Left forelimb (tissue), 1 donor: ENCODE data around the gene UBL7.

Experiments used
- DNase-seq: peaks from one replicate; pipeline ENCODE4 v3.0.0-alpha.2; 2018; ENCODE audit warnings: low spot score

The UBL7 gene

DNA sequence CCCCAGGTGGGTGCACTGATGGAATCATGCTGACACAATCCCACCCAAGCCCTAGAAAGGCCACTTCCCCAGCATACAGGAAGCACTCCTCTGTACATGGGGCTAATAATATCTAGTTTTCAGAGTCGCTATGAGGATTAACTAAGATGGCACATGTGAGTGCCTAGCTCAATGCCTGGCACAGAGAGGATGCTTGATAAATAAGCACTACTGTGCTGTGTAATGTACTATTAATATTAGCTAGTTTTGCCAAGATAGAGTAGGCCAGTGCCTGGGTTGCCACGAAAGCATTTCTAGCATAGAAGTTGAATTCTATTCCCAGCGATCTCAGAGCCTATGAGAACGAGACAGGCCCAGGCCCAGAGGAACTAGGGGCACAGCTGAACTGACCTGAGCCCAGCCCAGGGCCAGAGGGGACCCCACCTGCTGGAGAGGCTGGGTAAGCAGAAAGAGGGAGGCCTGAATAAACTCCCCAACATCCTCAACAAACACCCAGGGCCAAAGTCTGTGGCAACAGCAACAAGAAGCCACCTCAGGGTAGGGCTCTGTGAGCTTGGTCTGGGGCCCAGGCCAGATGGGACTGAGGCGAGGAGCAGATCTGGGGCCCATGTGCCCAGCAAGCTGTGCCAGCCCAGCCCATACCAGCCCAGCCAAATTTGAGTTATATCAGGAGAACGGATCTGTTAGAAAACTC, 19.6 kb downstream of the UBL7 start:
- DNase-seq: no peak

DNA sequence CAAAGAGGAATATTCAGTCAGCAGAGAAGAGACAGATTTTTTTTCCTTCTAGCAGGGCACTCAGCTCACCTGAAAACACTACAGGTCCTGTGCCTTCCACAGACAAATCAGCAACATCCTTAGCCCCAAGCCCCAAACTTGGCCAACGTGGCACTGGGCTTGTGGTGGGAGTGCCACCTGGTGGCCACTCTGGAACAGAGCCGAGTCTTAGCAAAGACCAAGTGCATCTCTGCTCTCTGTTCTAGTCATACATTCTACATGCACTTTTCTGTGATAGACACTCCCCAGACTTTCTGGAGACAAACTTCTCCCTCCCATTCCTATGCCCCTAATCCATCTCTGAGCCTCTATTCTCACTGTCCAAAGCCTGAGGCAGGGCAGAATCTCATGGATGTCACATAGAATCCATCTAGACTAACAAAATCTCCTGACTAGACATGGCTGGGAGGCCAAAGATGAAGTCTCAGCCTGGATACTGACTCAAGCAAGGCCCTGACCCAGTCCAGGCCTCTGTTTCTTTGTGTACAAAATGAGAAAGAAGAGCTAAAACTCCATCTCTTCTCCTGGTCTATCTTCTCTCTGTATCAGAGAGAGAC, 22.1 kb downstream of the UBL7 start:
- DNase-seq: peak; percentile 83

DNA sequence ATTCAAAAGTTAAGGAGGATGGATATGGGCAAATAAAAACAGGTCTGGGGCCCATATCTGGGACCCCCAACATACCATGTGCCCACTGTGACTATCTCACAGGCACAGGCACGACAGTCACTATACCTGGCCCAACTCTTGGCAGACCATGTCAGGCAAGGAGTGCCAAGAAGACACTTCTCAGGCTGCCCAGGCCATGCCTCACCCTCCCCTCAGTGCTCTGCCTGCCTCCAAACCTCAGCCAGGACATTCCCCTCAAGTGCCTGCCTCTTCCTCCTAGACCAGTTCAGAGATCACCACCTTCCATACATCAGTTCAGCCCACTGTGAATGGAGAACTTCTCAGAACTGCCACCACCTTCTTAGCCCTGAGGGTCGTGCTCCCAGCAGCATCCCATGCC, 22.8 kb downstream of the UBL7 start:
- no peak for DNase-seq

DNA sequence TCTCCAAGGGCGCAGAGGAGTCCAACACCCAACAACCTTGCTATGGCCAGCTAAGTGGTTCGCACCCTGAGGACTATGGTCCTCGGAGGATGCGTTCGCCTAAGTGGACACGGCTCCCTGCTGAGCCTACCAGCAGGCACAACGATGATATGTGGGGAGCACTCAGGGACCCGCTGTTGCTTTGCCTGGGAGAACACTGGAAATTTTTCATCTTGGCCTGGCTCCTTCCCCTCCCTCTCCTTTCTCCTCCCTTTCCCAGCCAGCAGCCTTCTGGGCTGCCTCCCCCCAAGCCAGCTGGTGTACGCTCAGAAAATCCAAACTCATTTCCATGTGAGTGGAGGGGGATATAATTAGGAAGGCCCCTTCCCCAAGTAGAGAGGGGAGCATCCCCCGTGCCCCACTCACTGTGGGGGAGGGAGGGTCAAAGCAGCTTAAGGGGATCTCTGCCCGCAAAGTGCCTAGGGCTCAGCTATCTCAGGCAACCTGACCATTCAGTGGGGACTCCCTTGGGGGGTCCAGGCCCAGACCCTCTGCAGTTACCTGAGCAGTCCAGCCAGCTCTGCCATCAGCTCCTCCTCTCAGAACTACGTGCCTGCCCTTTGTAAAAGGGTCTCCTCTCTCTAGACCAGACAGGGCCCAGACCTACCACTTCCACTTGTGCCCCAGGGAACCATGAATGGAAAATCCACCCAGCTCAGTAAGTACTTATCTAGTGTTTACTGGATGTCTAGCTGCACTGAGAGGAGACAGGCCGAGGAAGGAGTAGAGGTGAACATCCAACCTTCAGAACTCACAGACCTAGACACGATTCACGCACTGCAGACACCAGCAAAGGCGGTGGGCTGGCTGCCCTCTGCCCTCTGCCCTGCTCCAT, 26.5 kb downstream of the UBL7 start:
- no peak for DNase-seq

DNA sequence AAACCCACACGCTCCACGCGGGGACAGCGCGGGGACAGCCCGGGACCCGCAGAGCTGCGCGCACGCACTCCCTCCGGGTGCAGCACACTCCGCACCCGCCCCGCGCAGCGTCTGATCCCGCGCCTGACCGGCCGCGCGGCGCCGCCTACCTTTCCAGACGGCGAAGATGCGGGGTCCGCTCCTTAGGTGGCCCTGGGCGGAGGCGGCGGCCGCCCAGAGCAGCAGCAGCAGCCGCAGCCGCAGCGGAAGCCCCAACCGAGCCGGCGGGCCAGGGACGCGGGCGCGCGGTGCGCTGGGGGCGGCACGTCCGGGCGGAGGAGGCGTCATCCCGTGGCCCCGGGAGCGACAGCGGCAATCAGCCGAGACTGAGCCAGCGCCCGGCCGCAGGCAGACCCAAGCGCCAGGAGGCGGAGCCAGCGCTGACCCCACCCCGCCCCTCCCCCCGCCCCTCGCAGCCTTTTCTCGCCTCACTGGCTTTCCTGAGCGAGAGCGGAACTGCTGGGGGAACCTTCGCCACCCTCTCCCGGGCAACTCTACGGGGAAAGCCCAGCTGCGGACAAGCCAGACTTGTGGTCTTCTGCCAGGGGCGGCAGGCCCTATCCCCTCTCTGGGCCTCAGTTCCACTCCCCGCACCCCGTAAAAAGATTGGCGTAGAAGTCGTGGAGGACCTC, 27.2 kb downstream of the UBL7 start, which contains the start of gene SEMA7A:
SEMA7A (minus strand) TSS at position 367 of the 671 bp plus-strand sequence; CDS start at position 327, 40 bp downstream.
- DNase-seq: peak; percentile 93

DNA sequence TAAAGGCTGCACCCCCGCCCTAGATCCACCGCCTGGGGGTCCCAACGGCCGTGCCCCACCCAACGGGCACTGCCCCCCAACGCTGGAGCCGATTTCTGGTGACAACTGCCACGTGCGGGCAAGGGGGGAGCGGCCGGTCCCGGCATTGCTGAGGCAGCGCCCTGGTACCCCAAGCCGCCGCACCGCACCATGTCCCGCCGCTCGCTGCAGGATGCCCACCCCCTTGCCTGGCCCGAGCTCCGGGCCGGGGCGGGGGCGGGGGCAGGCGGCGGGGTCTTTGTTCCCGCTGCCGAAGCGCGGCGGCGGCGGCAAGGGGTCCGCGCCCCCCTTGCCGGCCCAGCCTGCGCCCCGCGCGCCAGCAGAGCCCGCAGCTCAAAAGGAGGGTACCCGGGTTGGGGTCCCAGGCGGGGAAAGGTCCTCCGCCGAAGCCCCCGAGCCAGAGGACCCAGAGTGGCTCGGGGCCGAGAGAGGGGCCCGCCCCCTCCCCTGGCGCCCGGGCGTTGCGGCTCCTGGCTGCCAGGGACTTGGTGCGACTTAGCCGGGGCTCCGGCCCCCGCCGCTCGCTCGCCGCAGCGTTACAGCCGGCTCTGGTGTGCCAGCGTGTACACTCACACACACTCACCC, 27.9 kb downstream of the UBL7 start:
- no peak for DNase-seq

DNA sequence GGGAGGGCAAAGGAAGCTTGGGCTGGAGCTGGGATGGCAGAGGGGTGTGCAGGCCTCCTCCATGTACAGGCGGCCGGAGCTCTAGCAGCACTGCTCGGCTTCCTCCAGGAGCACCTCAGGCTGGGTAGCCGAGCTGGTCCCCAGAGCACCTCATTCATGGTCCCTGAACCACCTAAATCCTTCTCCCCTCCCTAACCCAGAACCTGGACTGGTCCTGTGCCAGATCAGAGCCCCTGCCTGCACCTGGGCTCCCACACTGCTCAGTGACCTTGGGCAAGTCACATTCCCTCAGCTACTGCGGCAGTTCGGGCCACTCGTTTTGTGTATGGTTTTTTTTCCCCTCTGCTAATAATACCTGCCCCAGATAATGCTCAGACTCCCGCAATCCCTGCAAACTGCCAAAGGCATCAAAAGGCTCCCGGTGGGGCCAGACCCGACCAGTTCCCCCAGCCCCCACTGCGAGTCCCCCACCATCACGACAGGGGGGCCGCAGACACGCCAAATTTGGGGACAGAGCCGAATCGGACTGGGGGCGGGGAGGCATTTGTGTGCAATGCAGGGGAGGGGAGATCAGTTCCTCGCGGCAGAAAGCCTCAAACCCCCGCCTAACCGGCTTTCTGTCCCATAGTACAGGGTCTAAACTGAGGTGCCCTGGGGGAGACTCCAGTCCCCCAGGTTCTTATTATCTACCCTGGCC, 28.5 kb downstream of the UBL7 start:
- no peak for DNase-seq

DNA sequence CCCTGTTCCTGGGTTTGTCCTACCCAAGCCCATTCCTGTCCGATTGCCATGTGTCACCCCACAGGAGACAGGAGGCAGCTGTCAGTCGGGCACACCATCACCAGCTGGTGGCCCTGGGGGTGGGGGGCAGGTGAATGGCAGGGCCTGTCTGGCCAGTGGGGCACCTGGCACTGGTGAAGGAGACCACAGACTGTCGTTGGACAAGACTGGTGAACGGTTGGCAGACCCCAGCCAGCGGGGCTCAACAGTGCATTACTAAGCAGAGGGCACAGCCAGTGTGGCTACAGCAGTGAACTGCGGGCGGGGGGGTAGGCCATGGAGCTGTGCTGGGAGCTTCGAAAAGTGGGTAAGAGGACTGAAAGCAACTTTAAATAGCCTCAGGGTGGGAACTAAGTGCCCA, 29.3 kb downstream of the UBL7 start:
- no peak for DNase-seq

DNA sequence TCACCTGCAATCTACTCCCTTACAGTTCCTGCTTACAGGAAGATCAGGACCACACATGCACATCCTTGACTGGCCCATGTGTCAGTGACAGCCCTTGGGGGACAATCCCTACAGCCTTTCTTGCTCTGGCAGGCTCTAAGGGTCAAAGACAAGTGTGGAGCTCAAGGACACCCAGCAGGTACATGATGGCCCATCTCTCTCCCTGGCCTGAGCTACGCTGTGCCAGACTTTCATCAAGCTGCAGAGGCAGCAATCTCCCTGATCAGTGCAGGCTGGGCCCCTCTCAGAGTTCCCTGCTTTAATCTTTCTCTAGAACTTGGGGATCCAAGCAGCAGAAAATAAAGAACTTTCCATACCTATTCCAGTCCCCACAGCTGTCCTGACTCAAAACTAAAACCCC, 29.8 kb downstream of the UBL7 start:
- DNase-seq: no peak

DNA sequence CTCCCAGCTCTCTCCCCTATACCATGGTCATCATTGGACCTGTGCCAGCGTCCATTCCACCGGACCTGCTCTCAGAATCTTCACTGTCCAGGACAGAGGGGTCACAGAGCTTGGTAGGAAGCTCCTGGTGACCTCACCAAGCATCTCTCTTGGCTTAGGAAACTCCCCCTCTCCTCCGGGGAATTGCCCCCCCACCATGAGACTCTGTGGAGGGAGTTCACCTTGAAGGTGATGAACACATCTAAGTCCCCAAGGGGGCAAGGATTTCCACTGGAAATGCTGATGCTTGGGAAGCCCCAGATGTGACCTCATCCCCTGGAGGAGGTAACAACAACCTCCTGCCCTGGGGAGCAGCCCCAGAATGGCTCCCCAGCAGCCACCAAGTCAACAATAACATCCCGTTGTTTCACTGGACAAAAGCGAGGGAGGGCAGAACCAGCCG, 30.4 kb downstream of the UBL7 start:
- DNase-seq: no peak

DNA sequence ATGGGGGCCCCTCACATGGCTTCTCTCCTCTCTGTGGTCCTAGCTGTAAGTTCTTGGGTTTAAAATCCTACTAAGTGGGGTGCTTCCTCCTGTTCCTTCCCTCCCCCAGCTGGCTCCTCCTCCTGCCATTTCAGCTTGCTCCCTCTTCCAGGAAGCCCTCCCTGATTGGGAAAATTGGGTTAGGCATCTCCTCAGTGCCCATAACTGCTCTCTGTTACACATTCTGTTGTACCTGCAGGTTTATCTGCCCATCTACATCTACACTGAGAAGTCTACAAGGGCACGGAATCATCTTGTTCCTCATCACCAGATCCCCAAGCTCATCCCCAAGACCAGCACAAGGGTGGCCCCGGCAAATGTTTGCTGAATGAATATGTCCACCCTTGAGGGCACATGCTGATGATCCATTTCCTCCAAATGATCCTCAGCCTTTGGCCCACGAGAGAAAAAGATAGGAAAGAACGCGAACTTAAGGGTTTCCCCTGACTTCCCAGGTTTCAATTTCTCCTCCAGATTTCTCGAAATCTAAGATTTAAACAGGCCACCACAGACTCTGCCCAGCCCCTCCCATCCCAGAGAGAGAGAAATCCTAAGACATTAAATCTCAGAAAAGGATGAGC, 31.1 kb downstream of the UBL7 start:
- no peak for DNase-seq

DNA sequence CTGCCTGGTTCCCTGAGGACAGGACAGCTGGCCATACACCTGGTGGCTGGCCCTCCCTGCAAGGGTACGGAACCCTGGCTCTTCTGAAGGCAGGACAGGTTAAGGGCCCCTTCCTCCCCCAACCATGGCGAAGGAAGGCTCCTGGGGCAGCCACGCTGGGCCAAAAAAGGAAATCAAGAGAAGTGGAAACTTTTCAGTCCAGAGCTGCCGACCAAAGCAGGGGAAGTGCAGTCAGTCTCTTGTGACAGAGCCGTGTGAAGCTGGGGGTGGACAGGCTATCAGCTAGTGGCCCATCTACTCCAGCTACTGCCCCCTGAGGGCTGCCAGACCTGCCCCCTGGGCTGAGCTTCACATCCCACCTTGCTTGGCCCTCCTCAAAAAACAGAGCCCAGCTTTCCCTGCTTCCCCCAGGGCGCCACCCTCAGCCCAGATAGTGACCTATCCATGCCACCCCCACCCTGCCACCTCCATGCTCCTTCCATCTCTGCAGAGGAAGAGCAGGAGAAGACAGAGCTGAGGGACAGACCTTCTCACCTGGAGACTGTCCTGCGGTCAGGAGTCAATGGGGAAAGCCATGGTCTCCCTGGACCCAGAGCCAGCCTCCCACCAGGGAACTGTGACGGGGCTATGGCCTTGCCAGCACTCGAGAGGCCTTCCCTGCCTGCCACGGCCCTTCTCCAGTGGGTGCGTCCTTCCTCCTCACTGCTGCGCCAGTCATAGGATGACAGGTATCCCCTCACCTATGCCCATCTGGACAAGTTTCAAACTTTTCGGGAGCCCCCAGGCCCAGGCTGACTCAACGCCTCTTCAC, 31.8 kb downstream of the UBL7 start:
- DNase-seq: no peak

DNA sequence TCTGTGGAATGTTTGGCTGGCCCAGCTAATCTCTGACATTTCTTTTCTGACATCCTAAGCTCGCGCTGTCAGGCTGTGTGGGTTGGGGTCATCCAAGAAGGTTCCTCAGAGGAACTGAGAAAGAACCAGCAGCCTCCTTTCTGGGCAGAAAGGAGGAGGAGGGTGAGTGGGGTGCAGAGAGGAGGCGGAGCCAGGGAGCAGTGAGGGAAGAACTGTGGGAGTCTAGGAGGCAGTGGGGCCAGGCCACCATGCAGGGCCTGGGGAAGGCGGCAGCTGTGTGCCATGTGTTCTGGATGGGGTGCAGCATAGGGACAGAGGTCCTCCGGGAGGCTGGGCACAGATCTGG, 32.5 kb downstream of the UBL7 start:
- DNase-seq: no peak

DNA sequence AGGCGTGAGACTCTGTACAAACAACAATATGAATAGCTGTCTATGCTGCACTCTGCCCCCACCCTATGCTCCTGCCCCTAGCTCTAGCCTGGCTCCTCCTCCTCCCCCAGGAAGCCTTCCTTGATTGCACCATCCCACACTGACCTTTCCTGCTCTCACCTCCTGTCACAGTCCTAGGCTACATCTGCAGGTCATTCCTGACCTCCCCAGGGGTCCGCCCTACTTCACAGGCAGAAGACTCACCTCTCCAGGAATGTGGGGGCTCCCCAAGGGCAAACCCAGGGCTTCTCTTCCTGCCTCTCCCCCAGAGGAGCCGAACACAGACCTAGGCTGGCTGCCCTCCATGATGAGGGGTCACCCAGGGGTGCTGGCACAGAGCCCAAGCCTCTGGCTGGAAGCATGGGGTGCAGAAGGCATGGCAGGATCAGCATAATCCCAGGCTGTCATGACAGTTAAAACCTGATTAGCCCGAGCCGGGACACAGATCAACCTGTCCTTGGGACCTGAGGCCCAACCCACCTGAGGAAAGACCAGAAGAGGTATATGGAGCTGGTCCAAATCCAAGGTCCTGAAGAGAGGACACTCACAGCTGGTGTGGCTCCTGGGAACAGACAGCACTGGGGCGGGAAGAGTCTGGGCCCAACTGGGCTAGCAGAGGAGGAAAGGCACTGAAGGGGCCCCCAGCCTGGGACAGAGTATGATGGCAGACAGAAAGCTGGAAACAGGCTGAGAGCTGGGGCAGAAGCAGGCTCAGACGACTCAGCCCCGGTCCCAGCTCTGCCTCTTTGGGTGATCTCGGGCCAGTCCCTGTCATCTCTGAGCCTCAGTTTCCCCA, 33.1 kb downstream of the UBL7 start:
- DNase-seq: no peak

DNA sequence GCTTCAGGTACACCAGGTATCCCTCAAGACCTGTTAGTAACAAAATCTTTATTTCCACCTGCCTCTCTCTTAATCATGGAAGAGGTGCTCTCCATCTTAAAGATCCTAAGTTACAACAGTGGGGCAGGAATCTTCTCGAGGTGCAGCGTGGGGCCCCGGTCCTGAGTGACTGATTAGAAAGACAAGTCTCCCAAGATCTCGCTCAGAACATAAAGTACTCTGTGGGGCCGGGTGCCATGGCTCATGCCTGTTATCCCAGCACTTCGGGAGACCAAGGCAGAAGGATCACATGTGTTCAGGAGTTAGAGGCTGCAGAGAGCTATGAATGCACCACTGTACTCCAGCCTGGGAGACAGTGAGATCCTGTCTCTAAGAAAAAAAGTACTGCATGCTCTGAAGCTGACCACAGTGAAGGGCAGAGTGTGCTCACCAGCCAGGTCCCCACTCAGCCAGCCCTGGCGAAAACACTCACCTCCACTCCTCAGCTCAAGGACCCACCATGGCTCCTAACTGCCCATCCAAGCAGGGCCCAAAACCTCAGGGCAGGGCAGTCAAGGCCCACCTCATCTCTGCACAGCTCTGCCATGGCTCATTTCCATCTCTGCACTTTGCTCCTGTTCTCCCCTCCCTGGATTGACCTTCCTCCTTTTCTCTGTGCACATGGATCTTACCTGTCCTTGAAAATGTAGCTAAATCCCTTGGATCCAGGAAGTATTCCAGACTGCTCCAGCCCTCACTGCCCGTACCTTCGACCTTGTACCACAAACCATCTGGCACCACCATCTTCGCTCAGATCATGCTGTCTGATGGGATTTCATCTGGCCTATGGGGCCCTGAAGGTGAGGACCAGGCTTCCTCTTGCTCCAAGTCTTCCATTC, 34.3 kb downstream of the UBL7 start:
- no peak for DNase-seq

DNA sequence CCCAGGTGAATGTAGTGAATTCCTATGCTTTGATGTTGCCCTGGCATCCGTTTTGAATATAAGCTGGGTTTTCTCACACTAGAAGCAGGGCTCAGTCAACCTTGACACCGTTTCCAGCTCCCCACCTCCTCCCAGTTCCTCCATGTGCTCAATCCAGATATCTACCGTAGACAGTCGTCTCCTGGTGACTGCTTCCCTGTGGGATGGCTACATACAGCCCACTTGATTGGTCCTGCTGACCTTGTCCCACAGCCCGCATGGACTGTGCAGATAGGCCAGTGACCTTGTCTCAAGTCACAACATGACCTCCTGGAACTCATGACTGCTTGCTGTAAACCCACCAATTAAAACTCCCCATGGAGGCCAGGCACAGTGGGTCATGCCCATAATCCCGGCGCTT, 35.3 kb downstream of the UBL7 start:
- no peak for DNase-seq

DNA sequence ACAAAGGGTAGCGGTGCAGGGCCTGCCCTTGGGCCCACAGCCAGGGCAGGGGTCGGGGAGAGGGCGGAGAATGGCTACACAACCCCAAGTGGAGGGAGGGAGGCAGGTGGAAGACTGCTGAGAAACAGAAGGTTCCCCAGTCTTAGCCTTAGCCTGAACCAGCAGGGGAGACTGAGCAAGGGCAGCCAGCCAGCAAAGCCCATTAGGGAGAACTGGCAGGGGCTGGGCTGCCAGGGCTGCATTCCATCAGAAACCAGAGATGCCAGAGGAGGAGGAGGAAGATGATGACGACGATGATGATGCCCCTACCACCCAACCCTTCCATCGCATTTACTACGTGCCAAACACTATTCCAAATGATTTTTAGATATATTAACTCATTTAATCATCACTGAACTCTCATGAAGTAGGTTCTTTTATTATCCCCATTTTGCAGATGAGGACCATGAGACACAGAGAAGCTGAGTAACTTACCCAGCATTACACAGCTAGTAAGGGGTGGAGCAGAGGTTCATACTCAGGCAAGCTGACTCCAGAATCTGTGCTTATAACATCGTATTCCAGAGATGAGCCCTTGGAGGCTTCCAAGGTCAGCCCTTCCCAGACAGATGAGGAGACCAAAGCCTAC, 35.9 kb downstream of the UBL7 start:
- no peak for DNase-seq
